Panc1 (cell line): ENCODE data around the gene GALNTL6. TPM values are rescaled to one million over a fixed set of nuclear protein-coding genes. Genes with fewer than 3 reads are reported as not detected.

ENCODE experiments used
- ATAC-seq: fragments of 200-7000 bp; cut with Tn5 transposase; 2 replicates; pipeline ENCODE4 v1.9.1; 2020; ENCODE audit warnings: mild to moderate bottlenecking, moderate library complexity
- BruUV-seq: library from RNA; stranded (reverse); fragments of 400-500 nt; replicated peaks from 2 replicates; lab custom pipeline; 2021; lab: Mats Ljungman, UMichigan
- CTCF ChIA-PET: fragments of 300-600 bp; sonication (Branson Sonifier 250); formaldehyde crosslinking; loops from one replicate; lab custom pipeline; 2022; ENCODE audit warnings: antibody characterized with exemption; lab: Charles Lee
- POLR2A ChIA-PET: fragments of 300-600 bp; sonication (Branson Sonifier 250); formaldehyde crosslinking; loops from one replicate; lab custom pipeline; 2022; ENCODE audit warnings: antibody characterized with exemption; lab: Charles Lee
- DNase-seq: peaks from one replicate; pipeline ENCODE4 v3.0.0-alpha.2; 2010; ENCODE audit warnings: low read depth, low spot score
- H3K27ac ChIP-seq: 2 replicates; pipeline ENCODE4 v1.5.1; 2011; ENCODE audit warnings: mild to moderate bottlenecking, low read length, inconsistent platforms
- H3K27me3 ChIP-seq: fragments of 200-500 bp; sonication (Bioruptor generic); 2 replicates; pipeline ENCODE4 v1.6.0; 2014; ENCODE audit warnings: low read length, inconsistent platforms; ENCODE audit not compliant: control insufficient read depth, insufficient read depth
- H3K36me3 ChIP-seq: fragments of 200-500 bp; sonication (Bioruptor generic); 2 replicates; pipeline ENCODE4 v1.5.1; 2014; ENCODE audit warnings: inconsistent platforms, mild to moderate bottlenecking, low read length, moderate library complexity; ENCODE audit not compliant: control insufficient read depth, insufficient read depth
- H3K4me1 ChIP-seq: 2 replicates; pipeline ENCODE4 v1.5.1; 2011; ENCODE audit warnings: inconsistent platforms, mild to moderate bottlenecking, low read length, moderate library complexity; ENCODE audit not compliant: control insufficient read depth, insufficient read depth
- H3K4me3 ChIP-seq, 2 experiments: 2 replicates each; pipeline ENCODE4 v1.5.1; 2011 to 2012; ENCODE audit warnings: low read depth in 2 of 2, low read length in 2 of 2, mild to moderate bottlenecking in 2 of 2, inconsistent platforms in 1 of 2, moderate library complexity in 1 of 2
- H3K9me3 ChIP-seq: fragments of 200-500 bp; sonication (Bioruptor generic); 2 replicates; pipeline ENCODE4 v1.5.1; 2014; ENCODE audit warnings: low read depth, mild to moderate bottlenecking, inconsistent platforms, low read length, moderate library complexity; ENCODE audit not compliant: control insufficient read depth, insufficient read depth
- CTCF ChIP-seq: fragments of 450-650 bp; IDR thresholded peaks from 2 replicates; pipeline ENCODE4 v1.5.1; 2017; ENCODE audit warnings: mild to moderate bottlenecking
- POLR2AphosphoS5 ChIP-seq: IDR thresholded peaks from 2 replicates; pipeline ENCODE4 v1.6.1; 2012; ENCODE audit warnings: mild to moderate bottlenecking, low read depth, low read length, moderate library complexity
- REST ChIP-seq, 2 experiments: IDR thresholded peaks; 2 replicates each; pipeline ENCODE4 v1.6.1; 2011 to 2012; ENCODE audit warnings: low read depth in 2 of 2, control low read depth in 1 of 2, low read length in 1 of 2, mild to moderate bottlenecking in 1 of 2, moderate library complexity in 1 of 2; ENCODE audit not compliant: insufficient read depth in 1 of 2
- SIN3A ChIP-seq: IDR thresholded peaks from 2 replicates; pipeline ENCODE4 v1.6.1; 2012; ENCODE audit warnings: low read depth, mild to moderate bottlenecking, low read length, moderate library complexity, borderline replicate concordance; ENCODE audit not compliant: insufficient read depth
- TCF7L2 ChIP-seq: IDR thresholded peaks from 2 replicates; pipeline ENCODE4 v1.6.1; 2011; ENCODE audit warnings: mild to moderate bottlenecking, low read depth, low read length, inconsistent platforms
- in situ Hi-C: cut with HindIII; loops from 2 replicates; pipeline ENCODE4 v1.10.0; 2016; ENCODE audit warnings: low sequenced_read_pairs, low pct_unique_long_range_greater_than_20kb
- intact Hi-C: fragments of 100-400 bp; cut with micrococcal nuclease; formaldehyde crosslinking; loops from one replicate; pipeline ENCODE4 v1.10.0; 2022; ENCODE audit not compliant: unreplicated experiment
- total RNA-seq: library from RNA; stranded (reverse); gene quantifications from one replicate; pipeline ENCODE4 v1.2.1, GENCODE V29; 2021; ENCODE audit not compliant: unreplicated experiment

GALNTL6 gene
- total RNA-seq, 1 experiment from 2014 or later = not detected

- Histone ChIP-seq H3K36me3 (no peaks in the 10 kb centered on the region), H3K27me3 (no peaks in the 10 kb centered on the region), H3K4me1 (no peaks in the 10 kb centered on the region), H3K4me3 (no peak overlapping the region), H3K27ac (no peak overlapping the region), H3K9me3 (no peaks in the 10 kb centered on the region)
- DNase-seq (no peak), ATAC-seq (no peak)
- ChIA-PET CTCF (no interaction called here), POLR2A (no interaction called here)
- intact Hi-C loops (no loop called here), in situ Hi-C loops (no loop called here)
- no TSS peak for BruUV-seq
- TF ChIP-seq SIN3A (no peak), REST (IDR thresholded peaks at IDR 0.05; ENCODE audit: insufficient read depth in 1 of 2, low read depth in 2 of 2, low read length in 1 of 2) (no peak), CTCF (no peak)
These were observed 963.1 kb downstream of the GALNTL6 start for GRCh38 chr4:172776203-172776861.

- DNase-seq (no peak), ATAC-seq (no peak)
- Histone ChIP-seq H3K4me3 (no peak overlapping the region), H3K36me3 (no peaks in the 10 kb centered on the region), H3K27me3 (no peaks in the 10 kb centered on the region), H3K27ac (no peak overlapping the region), H3K4me1 (no peaks in the 10 kb centered on the region), H3K9me3 (no peaks in the 10 kb centered on the region)
- intact Hi-C loops (no loop called here), in situ Hi-C loops (no loop called here)
- BruUV-seq = no TSS peak
- ChIA-PET POLR2A (no interaction called here), CTCF (no interaction called here)
- no peak for TF ChIP-seq CTCF
- TF ChIP-seq TCF7L2 = no peak
- no peak for TF ChIP-seq POLR2AphosphoS5
- no peak for TF ChIP-seq REST (IDR thresholded peaks at IDR 0.05; ENCODE audit: insufficient read depth in 1 of 2, low read depth in 2 of 2, low read length in 1 of 2)
- TF ChIP-seq SIN3A = no peak
These were observed 964.7 kb downstream of the GALNTL6 start for GRCh38 chr4:172777729-172778431.
